ENCODE measurements around the gene ARHGEF28. TPM values are rescaled to one million over a fixed set of nuclear protein-coding genes. Genes with fewer than 3 reads are reported as not detected.

The ARHGEF28 gene
- total RNA-seq, 1 experiment from 2014 or later = 6.1 TPM

DNA sequence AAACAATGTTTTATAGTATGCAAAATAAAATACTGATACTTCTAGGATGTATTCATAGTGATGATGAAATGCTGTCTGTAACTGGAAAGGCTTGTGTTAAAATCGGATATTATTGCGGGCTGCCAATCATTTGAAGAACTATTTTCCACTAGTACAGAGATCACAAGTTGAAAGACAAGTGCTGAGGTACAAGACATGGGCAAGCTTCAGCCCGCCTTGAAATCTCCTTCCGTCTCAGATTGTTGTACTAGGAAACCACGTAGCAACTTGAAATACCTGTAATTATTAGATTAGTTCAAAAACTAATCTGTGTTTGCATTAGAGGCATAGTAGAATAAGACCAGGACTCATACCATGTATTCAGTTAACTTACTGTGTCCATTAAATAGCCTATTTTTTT, 218.2 kb downstream of the ARHGEF28 start:
- no peak overlapping the region for H3K27ac ChIP-seq (ENCODE audit: low read depth, low read length)
- H3K4me3 ChIP-seq (replicated peaks in 1 of 2; ENCODE audit: low read depth in 1 of 2, low read length in 2 of 2) = no peak overlapping the region
- DNase-seq (ENCODE audit: low read depth, low spot score) = no peak
- TF ChIP-seq SIN3A (IDR thresholded peaks at IDR 0.05; ENCODE audit: low read depth) (no peak), EZH2phosphoT487 (IDR thresholded peaks at IDR 0.05; ENCODE audit: borderline replicate concordance) (no peak), TCF7L2 (IDR thresholded peaks at IDR 0.05; ENCODE audit: borderline replicate concordance, extremely low read depth, insufficient read depth, insufficient read length) (no peak), EGR1 (IDR thresholded peaks at IDR 0.05; ENCODE audit: low read depth) (no peak), EZH2 (IDR thresholded peaks at IDR 0.05) (no peak), RAD21 (IDR thresholded peaks at IDR 0.05; ENCODE audit: low read depth) (no peak), JUND (IDR thresholded peaks at IDR 0.05) (no peak), POLR2AphosphoS5 (IDR thresholded peaks at IDR 0.05; ENCODE audit: low read depth, low read length) (no peak), ZNF274 (IDR thresholded peaks at IDR 0.05; ENCODE audit: low read depth, low read length) (no peak), YY1 (IDR thresholded peaks at IDR 0.05; ENCODE audit: extremely low read depth, insufficient replicate concordance, low read depth, low read length) (no peak), SRF (IDR thresholded peaks at IDR 0.05; ENCODE audit: low read depth) (no peak)
- TF ChIP-seq, protein P1, sequence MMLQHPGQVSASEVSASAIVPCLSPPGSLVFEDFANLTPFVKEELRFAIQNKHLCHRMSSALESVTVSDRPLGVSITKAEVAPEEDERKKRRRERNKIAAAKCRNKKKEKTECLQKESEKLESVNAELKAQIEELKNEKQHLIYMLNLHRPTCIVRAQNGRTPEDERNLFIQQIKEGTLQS (IDR thresholded peaks at IDR 0.05) = no peak
- TF ChIP-seq, protein P2, sequence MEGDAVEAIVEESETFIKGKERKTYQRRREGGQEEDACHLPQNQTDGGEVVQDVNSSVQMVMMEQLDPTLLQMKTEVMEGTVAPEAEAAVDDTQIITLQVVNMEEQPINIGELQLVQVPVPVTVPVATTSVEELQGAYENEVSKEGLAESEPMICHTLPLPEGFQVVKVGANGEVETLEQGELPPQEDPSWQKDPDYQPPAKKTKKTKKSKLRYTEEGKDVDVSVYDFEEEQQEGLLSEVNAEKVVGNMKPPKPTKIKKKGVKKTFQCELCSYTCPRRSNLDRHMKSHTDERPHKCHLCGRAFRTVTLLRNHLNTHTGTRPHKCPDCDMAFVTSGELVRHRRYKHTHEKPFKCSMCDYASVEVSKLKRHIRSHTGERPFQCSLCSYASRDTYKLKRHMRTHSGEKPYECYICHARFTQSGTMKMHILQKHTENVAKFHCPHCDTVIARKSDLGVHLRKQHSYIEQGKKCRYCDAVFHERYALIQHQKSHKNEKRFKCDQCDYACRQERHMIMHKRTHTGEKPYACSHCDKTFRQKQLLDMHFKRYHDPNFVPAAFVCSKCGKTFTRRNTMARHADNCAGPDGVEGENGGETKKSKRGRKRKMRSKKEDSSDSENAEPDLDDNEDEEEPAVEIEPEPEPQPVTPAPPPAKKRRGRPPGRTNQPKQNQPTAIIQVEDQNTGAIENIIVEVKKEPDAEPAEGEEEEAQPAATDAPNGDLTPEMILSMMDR (IDR thresholded peaks at IDR 0.05 in 2 of 3, conservative IDR thresholded peaks at IDR 0.05 in 1 of 3; ENCODE audit: borderline replicate concordance in 1 of 3, insufficient read depth in 1 of 3, low read depth in 2 of 3, low read length in 2 of 3) = no peak
- H3K79me2 ChIP-seq (ENCODE audit: insufficient read depth, low read length) = no peaks in the 10 kb centered on the region
- ChIA-PET CTCF (no interaction called here), RAD21 (ENCODE audit: low non-redundant PET in 1 of 2, low total read pairs in 2 of 2, uncharacterized antibody in 2 of 2, unreplicated experiment in 2 of 2) (no interaction called here), POLR2A (no interaction called here)
- H4K20me1 ChIP-seq (ENCODE audit: insufficient read depth) = no peaks in the 10 kb centered on the region
- no peaks in the 10 kb centered on the region for H3K36me3 ChIP-seq (ENCODE audit: control insufficient read depth in 1 of 2, insufficient read depth in 2 of 2, low read length in 2 of 2)
- intact Hi-C loops (cut with micrococcal nuclease) = no loop called here
- H3K9ac ChIP-seq (ENCODE audit: low read length) = no peak overlapping the region
- BruUV-seq (replicated peaks) = no TSS peak
- H3K27me3 ChIP-seq (ENCODE audit: insufficient read depth, low read length) = no peaks in the 10 kb centered on the region
- H3K9me2 ChIP-seq (ENCODE audit: insufficient read depth) = no peaks in the 10 kb centered on the region
- ATAC-seq = no peak
- H3K4me1 ChIP-seq (ENCODE audit: control insufficient read depth in 1 of 2, insufficient read depth in 2 of 2, low read length in 2 of 2) = no peaks in the 10 kb centered on the region
- no peak overlapping the region for H3K4me2 ChIP-seq (ENCODE audit: low read length)
- no peak overlapping the region for H2AFZ ChIP-seq (ENCODE audit: low read depth, low read length, poor library complexity, severe bottlenecking)
- H3K9me3 ChIP-seq (ENCODE audit: control insufficient read depth in 1 of 2, insufficient read depth in 1 of 2, low read depth in 1 of 2, low read length in 2 of 2) = no peaks in the 10 kb centered on the region
